ENCODE results near the gene CYP46A1. TPM values are rescaled to one million over a fixed set of nuclear protein-coding genes. Genes with fewer than 3 reads are reported as not detected.

CYP46A1 gene
- total and polyA plus RNA-seq, 7 experiments from 2014 or later = 0.02 to 0.34 (median 0.23) TPM; not detected in 1

GRCh38 chr14:99749763-99750715, 65.9 kb downstream of the CYP46A1 start:
- H3K36me3 Mint-ChIP-seq = no peaks in the 10 kb centered on the region
- H3K27ac ChIP-seq (ENCODE audit: low read depth, low read length) = no peak overlapping the region
- intact Hi-C loops (cut with micrococcal nuclease) = no loop called here
- H3K27ac Mint-ChIP-seq = no peak overlapping the region
- DNase-seq (no peak), ATAC-seq (no peak)
- no peaks in the 10 kb centered on the region for H3K36me3 ChIP-seq (ENCODE audit: control insufficient read depth in 2 of 3, insufficient read depth in 3 of 3, low read length in 3 of 3)
- peaks cover 0 to 14% of the 10 kb centered on the region in 2 donors for H3K27me3 ChIP-seq (ENCODE audit: control insufficient read depth in 2 of 2, insufficient read depth in 2 of 2, low read length in 2 of 2)
- peaks cover 10 to 40% (median 34%) of the 10 kb centered on the region in 7 donors for H3K4me1 Mint-ChIP-seq
- peaks cover 21 to 42% (median 34%) of the 10 kb centered on the region in 5 donors for H3K27me3 Mint-ChIP-seq
- H3K9me3 ChIP-seq (ENCODE audit: control insufficient read depth in 2 of 3, low read length in 3 of 3) = no peaks in the 10 kb centered on the region
- H3K4me1 ChIP-seq (ENCODE audit: control insufficient read depth in 2 of 2, insufficient read depth in 2 of 2, low read length in 2 of 2) = peaks cover 0 to 13% of the 10 kb centered on the region in 2 donors
- CTCF ChIA-PET = interaction anchor here (0.7 kb wide), 1 partner anchor 41 kb away, joined by 3 read pairs; no protein-coding TSS in a partner anchor
- H3K4me3 ChIP-seq (ENCODE audit: low read length) = no peak overlapping the region
- no peaks in the 10 kb centered on the region for H3K9me3 Mint-ChIP-seq
- H3K4me3 Mint-ChIP-seq = no peak overlapping the region
- POLR2A ChIA-PET = no interaction called here

- H3K4me3 Mint-ChIP-seq = no peak overlapping the region
- Histone ChIP-seq H3K27ac (ENCODE audit: low read depth, low read length) (no peak overlapping the region), H3K9me3 (ENCODE audit: control insufficient read depth in 2 of 3, low read length in 3 of 3) (no peaks in the 10 kb centered on the region), H3K36me3 (ENCODE audit: control insufficient read depth in 2 of 3, insufficient read depth in 3 of 3, low read length in 3 of 3) (no peaks in the 10 kb centered on the region), H3K4me1 (ENCODE audit: control insufficient read depth in 2 of 2, insufficient read depth in 2 of 2, low read length in 2 of 2) (peaks cover 0 to 13% of the 10 kb centered on the region in 2 donors), H3K27me3 (ENCODE audit: control insufficient read depth in 2 of 2, insufficient read depth in 2 of 2, low read length in 2 of 2) (peaks cover 0 to 14% of the 10 kb centered on the region in 2 donors), H3K4me3 (ENCODE audit: low read length) (no peak overlapping the region)
- ATAC-seq = no peak
- peaks cover 21 to 39% (median 34%) of the 10 kb centered on the region in 5 donors for H3K27me3 Mint-ChIP-seq
- H3K36me3 Mint-ChIP-seq = no peaks in the 10 kb centered on the region
- intact Hi-C loops (cut with micrococcal nuclease) = no loop called here
- H3K9me3 Mint-ChIP-seq = no peaks in the 10 kb centered on the region
- H3K27ac Mint-ChIP-seq = peak overlapping the region in 1 of 9 donors; percentile 18
- DNase-seq = no peak
- ChIA-PET CTCF (interaction anchor here (0.7 kb wide), 1 partner anchor 40 kb away, joined by 3 read pairs; no protein-coding TSS in a partner anchor), POLR2A (no interaction called here)
- H3K4me1 Mint-ChIP-seq = peaks cover 10 to 36% (median 32%) of the 10 kb centered on the region in 7 donors
Measured at GRCh38 chr14:99750746-99751450, 66.8 kb downstream of the CYP46A1 start.

GRCh38 chr14:99751539-99752485, 67.7 kb downstream of the CYP46A1 start:
- Histone ChIP-seq H3K9me3 (ENCODE audit: control insufficient read depth in 2 of 3, low read length in 3 of 3) (no peaks in the 10 kb centered on the region), H3K4me1 (ENCODE audit: control insufficient read depth in 2 of 2, insufficient read depth in 2 of 2, low read length in 2 of 2) (peaks cover 0 to 4% of the 10 kb centered on the region in 2 donors), H3K36me3 (ENCODE audit: control insufficient read depth in 2 of 3, insufficient read depth in 3 of 3, low read length in 3 of 3) (no peaks in the 10 kb centered on the region), H3K27ac (ENCODE audit: low read depth, low read length) (no peak overlapping the region), H3K27me3 (ENCODE audit: control insufficient read depth in 2 of 2, insufficient read depth in 2 of 2, low read length in 2 of 2) (peaks cover 0 to 14% of the 10 kb centered on the region in 2 donors), H3K4me3 (ENCODE audit: low read length) (no peak overlapping the region)
- Mint-ChIP-seq H3K4me3 (peak overlapping the region in 3 of 10 donors; percentile 3 to 36 (median 19)), H3K4me1 (peaks cover 4 to 29% (median 23%) of the 10 kb centered on the region in 7 donors), H3K27ac (peak overlapping the region in 1 of 9 donors; percentile 60), H3K27me3 (peaks cover 21 to 41% (median 37%) of the 10 kb centered on the region in 5 donors), H3K36me3 (no peaks in the 10 kb centered on the region), H3K9me3 (no peaks in the 10 kb centered on the region)
- ChIA-PET POLR2A (no interaction called here), CTCF (interaction anchor here (0.7 kb wide), 1 partner anchor 66 kb away, joined by 3 read pairs; no protein-coding TSS in a partner anchor)
- no peak for DNase-seq
- ATAC-seq = no peak
- intact Hi-C loops (cut with micrococcal nuclease) = no loop called here

GRCh38 chr14:99752486-99753121, 68.5 kb downstream of the CYP46A1 start:
- Histone ChIP-seq H3K36me3 (ENCODE audit: control insufficient read depth in 2 of 3, insufficient read depth in 3 of 3, low read length in 3 of 3) (no peaks in the 10 kb centered on the region), H3K4me1 (ENCODE audit: control insufficient read depth in 2 of 2, insufficient read depth in 2 of 2, low read length in 2 of 2) (peaks cover 0 to 4% of the 10 kb centered on the region in 2 donors), H3K4me3 (ENCODE audit: low read length) (no peak overlapping the region), H3K27me3 (ENCODE audit: control insufficient read depth in 2 of 2, insufficient read depth in 2 of 2, low read length in 2 of 2) (peaks cover 0 to 14% of the 10 kb centered on the region in 2 donors), H3K27ac (ENCODE audit: low read depth, low read length) (no peak overlapping the region), H3K9me3 (ENCODE audit: control insufficient read depth in 2 of 3, low read length in 3 of 3) (no peaks in the 10 kb centered on the region)
- POLR2A ChIA-PET = no interaction called here
- intact Hi-C loops (cut with micrococcal nuclease) = no loop called here
- no peak for DNase-seq
- Mint-ChIP-seq H3K4me1 (peaks cover 3 to 23% (median 18%) of the 10 kb centered on the region in 7 donors), H3K27me3 (peaks cover 21 to 43% (median 37%) of the 10 kb centered on the region in 5 donors), H3K4me3 (no peak overlapping the region), H3K9me3 (no peaks in the 10 kb centered on the region), H3K27ac (no peak overlapping the region), H3K36me3 (no peaks in the 10 kb centered on the region)
- ATAC-seq = no peak
- CTCF ChIA-PET = no interaction called here

GRCh38 chr14:99753225-99754140, 69.4 kb downstream of the CYP46A1 start:
- Histone ChIP-seq H3K27ac (ENCODE audit: low read depth, low read length) (no peak overlapping the region), H3K4me1 (ENCODE audit: control insufficient read depth in 2 of 2, insufficient read depth in 2 of 2, low read length in 2 of 2) (peaks cover 0 to 4% of the 10 kb centered on the region in 2 donors), H3K9me3 (ENCODE audit: control insufficient read depth in 2 of 3, low read length in 3 of 3) (no peaks in the 10 kb centered on the region), H3K27me3 (ENCODE audit: control insufficient read depth in 2 of 2, insufficient read depth in 2 of 2, low read length in 2 of 2) (peaks cover 0 to 14% of the 10 kb centered on the region in 2 donors), H3K36me3 (ENCODE audit: control insufficient read depth in 2 of 3, insufficient read depth in 3 of 3, low read length in 3 of 3) (no peaks in the 10 kb centered on the region), H3K4me3 (ENCODE audit: low read length) (no peak overlapping the region)
- CTCF ChIA-PET = interaction anchor here (0.6 kb wide), 1 partner anchor 15 kb away, joined by 5 read pairs; no protein-coding TSS in a partner anchor
- DNase-seq = no peak
- peak overlapping the region in 4 of 10 donors; percentile 27 to 48 (median 33) for H3K4me3 Mint-ChIP-seq
- POLR2A ChIA-PET = no interaction called here
- no peaks in the 10 kb centered on the region for H3K9me3 Mint-ChIP-seq
- no peak overlapping the region for H3K27ac Mint-ChIP-seq
- H3K4me1 Mint-ChIP-seq = peaks cover 3 to 23% (median 18%) of the 10 kb centered on the region in 7 donors
- H3K27me3 Mint-ChIP-seq = peaks cover 21 to 43% (median 35%) of the 10 kb centered on the region in 5 donors
- intact Hi-C loops (cut with micrococcal nuclease) = no loop called here
- ATAC-seq = no peak
- H3K36me3 Mint-ChIP-seq = no peaks in the 10 kb centered on the region

All from naive thymus-derived CD4-positive, alpha-beta T cell (primary cell).